PFSK-1 (cell line): ENCODE data around the gene PHB1.

Experiments used
- POLR2AphosphoS5 ChIP-seq: IDR thresholded peaks from 2 replicates; pipeline ENCODE4 v1.6.1; 2012; ENCODE audit warnings: low read depth, mild to moderate bottlenecking, control low read depth, low read length, moderate library complexity
- TAF1 ChIP-seq: IDR thresholded peaks from 2 replicates; pipeline ENCODE4 v1.6.1; 2012; ENCODE audit warnings: low read length, control low read depth, borderline replicate concordance; ENCODE audit not compliant: insufficient read depth

DNA sequence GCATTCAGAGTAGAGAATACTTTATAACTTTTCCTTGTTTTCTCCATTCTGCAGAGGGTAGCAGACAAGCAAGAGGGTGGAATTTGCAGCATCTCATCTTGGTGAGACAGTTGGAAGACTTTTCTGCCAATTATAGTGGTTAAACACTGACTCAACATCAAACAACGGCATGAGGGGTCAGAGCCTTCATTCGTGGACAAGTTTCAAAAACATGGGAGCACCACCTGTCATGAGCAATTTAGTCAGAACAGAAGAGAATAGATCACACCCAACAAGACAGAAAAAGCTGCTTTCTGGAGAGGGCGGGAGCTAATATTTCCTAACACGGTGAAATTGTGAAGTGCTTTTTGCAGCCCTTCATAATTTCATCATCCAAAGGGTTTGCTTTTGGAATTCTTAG lies 34.8 kb downstream of the PHB1 start:
- TF ChIP-seq TAF1 = no peak
- TF ChIP-seq POLR2AphosphoS5 = no peak
